ENCODE measurements around the gene EEPD1. TPM values are rescaled to one million over a fixed set of nuclear protein-coding genes. Genes with fewer than 3 reads are reported as not detected.

EEPD1 gene
- total RNA-seq, 1 donor from 2014 or later = 12.5 TPM

DNA sequence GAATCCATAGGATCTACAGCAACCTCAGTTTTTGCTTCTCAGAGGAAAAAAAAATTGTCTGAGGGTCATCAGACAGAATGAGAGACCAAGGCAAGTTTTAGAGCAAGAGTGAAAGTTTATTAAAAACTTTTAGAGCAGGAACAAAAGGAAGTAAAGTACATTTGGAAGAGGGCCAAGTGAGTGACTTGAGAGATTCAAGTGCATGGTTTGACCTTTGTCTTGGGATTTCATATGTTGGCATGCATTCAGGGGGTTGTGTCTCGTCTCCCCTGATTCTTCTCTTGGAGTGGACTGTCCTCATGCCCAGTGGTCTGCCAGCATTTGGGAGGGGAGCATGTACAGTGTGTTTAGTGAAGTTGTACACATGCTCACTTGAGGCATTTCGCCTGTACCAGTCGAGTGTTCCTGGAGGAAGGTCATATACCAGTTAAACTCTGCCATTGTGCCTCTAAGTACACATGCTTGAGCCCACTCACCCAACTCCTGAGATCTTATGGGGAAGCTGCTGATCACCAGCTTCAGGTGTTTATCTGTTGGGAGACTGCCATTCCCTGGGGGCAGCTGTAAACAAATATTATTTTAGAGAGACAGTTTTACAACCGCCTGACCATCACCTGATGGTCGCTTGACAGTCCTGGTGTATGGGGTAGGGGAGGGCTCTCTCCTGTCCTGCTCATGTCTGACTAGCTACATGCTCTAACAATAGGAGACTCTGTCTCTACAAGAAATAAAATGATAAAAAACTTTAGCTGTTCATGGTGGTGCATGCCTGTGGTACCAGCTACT is 109.4 kb downstream of the EEPD1 start:
- Histone ChIP-seq H3K9me3 (ENCODE audit: control insufficient read depth in 3 of 3, low read length in 3 of 3) (no peaks in the 10 kb centered on the region), H3K27ac (ENCODE audit: low read depth, low read length) (no peak overlapping the region), H3K9ac (ENCODE audit: low read depth in 1 of 3, low read length in 3 of 3) (no peak overlapping the region), H3K4me1 (ENCODE audit: control insufficient read depth in 3 of 3, insufficient read depth in 3 of 3, low read length in 3 of 3) (peaks cover 27 to 67% (median 36%) of the 10 kb centered on the region in 3 donors), H3K4me3 (ENCODE audit: low read length in 3 of 3) (no peak overlapping the region), H3K36me3 (ENCODE audit: control insufficient read depth in 3 of 3, insufficient read depth in 3 of 3, low read length in 3 of 3) (no peaks in the 10 kb centered on the region), H3K27me3 (ENCODE audit: control insufficient read depth in 3 of 3, insufficient read depth in 3 of 3, low read length in 3 of 3) (no peaks in the 10 kb centered on the region)

DNA sequence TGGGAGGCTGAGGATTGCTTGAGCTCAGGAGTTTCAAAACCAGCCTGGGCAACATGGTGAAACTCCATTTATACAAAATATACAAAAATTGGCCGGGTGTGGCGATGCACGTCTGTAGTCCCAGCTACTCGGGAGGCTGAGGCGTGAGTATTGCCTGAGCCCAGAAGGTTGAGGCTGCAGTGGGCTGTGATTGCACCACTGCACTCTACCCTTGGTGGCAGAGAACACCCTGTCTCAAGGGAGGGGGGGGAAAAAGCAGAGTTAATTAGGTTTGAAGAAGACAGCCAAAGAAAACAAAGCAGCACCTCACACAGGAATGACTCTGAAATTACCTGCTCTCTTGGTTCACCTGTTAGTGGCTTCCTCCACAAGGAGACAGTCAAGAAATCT is 110.0 kb downstream of the EEPD1 start:
- Histone ChIP-seq H3K27ac (ENCODE audit: low read depth, low read length) (peak overlapping the region; percentile 33), H3K27me3 (ENCODE audit: control insufficient read depth in 3 of 3, insufficient read depth in 3 of 3, low read length in 3 of 3) (no peaks in the 10 kb centered on the region), H3K36me3 (ENCODE audit: control insufficient read depth in 3 of 3, insufficient read depth in 3 of 3, low read length in 3 of 3) (no peaks in the 10 kb centered on the region), H3K9ac (ENCODE audit: low read depth in 1 of 3, low read length in 3 of 3) (no peak overlapping the region), H3K9me3 (ENCODE audit: control insufficient read depth in 3 of 3, low read length in 3 of 3) (no peaks in the 10 kb centered on the region), H3K4me3 (ENCODE audit: low read length in 3 of 3) (no peak overlapping the region), H3K4me1 (ENCODE audit: control insufficient read depth in 3 of 3, insufficient read depth in 3 of 3, low read length in 3 of 3) (peaks cover 27 to 64% (median 36%) of the 10 kb centered on the region in 3 donors)

GRCh38 chr7:36264123-36264801 is 111.2 kb downstream of the EEPD1 start:
- H3K9me3 ChIP-seq (ENCODE audit: control insufficient read depth in 3 of 3, low read length in 3 of 3) = no peaks in the 10 kb centered on the region
- peak overlapping the region; percentile 42 for H3K27ac ChIP-seq (ENCODE audit: low read depth, low read length)
- H3K27me3 ChIP-seq (ENCODE audit: control insufficient read depth in 3 of 3, insufficient read depth in 3 of 3, low read length in 3 of 3) = no peaks in the 10 kb centered on the region
- no peak overlapping the region for H3K9ac ChIP-seq (ENCODE audit: low read depth in 1 of 3, low read length in 3 of 3)
- no peaks in the 10 kb centered on the region for H3K36me3 ChIP-seq (ENCODE audit: control insufficient read depth in 3 of 3, insufficient read depth in 3 of 3, low read length in 3 of 3)
- H3K4me3 ChIP-seq (ENCODE audit: low read length in 3 of 3) = peak overlapping the region in 1 of 3 donors; percentile 16
- H3K4me1 ChIP-seq (ENCODE audit: control insufficient read depth in 3 of 3, insufficient read depth in 3 of 3, low read length in 3 of 3) = peaks cover 25 to 54% (median 32%) of the 10 kb centered on the region in 3 donors

DNA sequence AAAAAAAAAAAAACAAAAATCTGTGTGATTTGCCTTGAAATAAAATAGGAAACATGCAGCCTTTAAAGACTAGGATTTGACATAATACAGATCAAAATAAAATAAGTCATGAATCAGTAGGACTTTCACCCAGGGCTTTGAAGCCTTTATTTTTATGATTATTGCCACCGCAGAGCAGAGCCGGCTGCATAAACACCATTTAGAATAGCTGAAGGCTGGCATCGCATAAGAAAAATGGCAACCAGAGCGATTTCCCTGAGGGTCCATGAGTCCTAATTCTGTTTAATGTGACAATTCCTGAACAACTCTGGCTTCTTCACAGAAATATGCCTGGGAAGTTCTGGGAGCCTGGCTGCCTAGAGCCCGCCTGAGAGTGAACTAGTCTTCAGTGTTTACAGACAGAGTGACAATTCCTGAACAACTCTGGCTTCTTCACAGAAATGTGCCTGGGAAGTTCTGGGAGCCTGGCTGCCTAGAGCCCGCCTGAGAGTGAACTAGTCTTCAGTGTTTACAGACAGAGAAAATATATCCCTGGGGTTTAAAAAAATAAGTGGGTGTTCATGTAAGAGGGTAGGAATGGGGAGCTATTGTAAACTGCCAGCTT is 112.0 kb downstream of the EEPD1 start:
- Histone ChIP-seq H3K27me3 (ENCODE audit: control insufficient read depth in 3 of 3, insufficient read depth in 3 of 3, low read length in 3 of 3) (no peaks in the 10 kb centered on the region), H3K4me3 (ENCODE audit: low read length in 3 of 3) (no peak overlapping the region), H3K36me3 (ENCODE audit: control insufficient read depth in 3 of 3, insufficient read depth in 3 of 3, low read length in 3 of 3) (no peaks in the 10 kb centered on the region), H3K27ac (ENCODE audit: low read depth, low read length) (peak overlapping the region; percentile 42), H3K9ac (ENCODE audit: low read depth in 1 of 3, low read length in 3 of 3) (no peak overlapping the region), H3K9me3 (ENCODE audit: control insufficient read depth in 3 of 3, low read length in 3 of 3) (no peaks in the 10 kb centered on the region), H3K4me1 (ENCODE audit: control insufficient read depth in 3 of 3, insufficient read depth in 3 of 3, low read length in 3 of 3) (peaks cover 25 to 54% (median 32%) of the 10 kb centered on the region in 3 donors)

DNA sequence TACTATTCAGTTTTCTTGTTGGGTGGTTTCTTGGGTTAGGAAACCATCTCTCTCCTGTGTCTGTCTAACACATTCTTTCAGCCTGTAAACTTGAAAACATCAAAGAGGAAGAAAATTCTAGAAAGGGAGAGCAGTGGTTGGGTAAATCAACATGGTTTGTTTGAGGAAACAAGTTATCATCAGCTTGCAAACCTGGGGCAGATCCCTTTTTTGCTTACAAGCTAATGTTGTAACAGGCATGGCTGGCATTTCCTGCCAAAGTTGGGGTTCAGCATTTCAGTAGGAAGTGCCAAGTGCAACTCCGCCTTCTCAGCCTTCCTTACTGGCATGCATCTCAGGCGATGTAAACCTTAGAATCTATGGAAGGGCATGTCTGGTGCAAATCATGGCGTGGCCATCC is 112.6 kb downstream of the EEPD1 start:
- no peaks in the 10 kb centered on the region for H3K9me3 ChIP-seq (ENCODE audit: control insufficient read depth in 3 of 3, low read length in 3 of 3)
- H3K36me3 ChIP-seq (ENCODE audit: control insufficient read depth in 3 of 3, insufficient read depth in 3 of 3, low read length in 3 of 3) = no peaks in the 10 kb centered on the region
- no peaks in the 10 kb centered on the region for H3K27me3 ChIP-seq (ENCODE audit: control insufficient read depth in 3 of 3, insufficient read depth in 3 of 3, low read length in 3 of 3)
- no peak overlapping the region for H3K9ac ChIP-seq (ENCODE audit: low read depth in 1 of 3, low read length in 3 of 3)
- H3K27ac ChIP-seq (ENCODE audit: low read depth, low read length) = peak overlapping the region; percentile 42
- H3K4me3 ChIP-seq (ENCODE audit: low read length in 3 of 3) = no peak overlapping the region
- peaks cover 25 to 54% (median 32%) of the 10 kb centered on the region in 3 donors for H3K4me1 ChIP-seq (ENCODE audit: control insufficient read depth in 3 of 3, insufficient read depth in 3 of 3, low read length in 3 of 3)

GRCh38 chr7:36266190-36266589 is 113.1 kb downstream of the EEPD1 start:
- no peak overlapping the region for H3K4me3 ChIP-seq (ENCODE audit: low read length in 3 of 3)
- peaks cover 21 to 49% (median 28%) of the 10 kb centered on the region in 3 donors for H3K4me1 ChIP-seq (ENCODE audit: control insufficient read depth in 3 of 3, insufficient read depth in 3 of 3, low read length in 3 of 3)
- no peaks in the 10 kb centered on the region for H3K36me3 ChIP-seq (ENCODE audit: control insufficient read depth in 3 of 3, insufficient read depth in 3 of 3, low read length in 3 of 3)
- H3K27ac ChIP-seq (ENCODE audit: low read depth, low read length) = no peak overlapping the region
- no peaks in the 10 kb centered on the region for H3K9me3 ChIP-seq (ENCODE audit: control insufficient read depth in 3 of 3, low read length in 3 of 3)
- H3K9ac ChIP-seq (ENCODE audit: low read depth in 1 of 3, low read length in 3 of 3) = no peak overlapping the region
- no peaks in the 10 kb centered on the region for H3K27me3 ChIP-seq (ENCODE audit: control insufficient read depth in 3 of 3, insufficient read depth in 3 of 3, low read length in 3 of 3)

- Histone ChIP-seq H3K27me3 (ENCODE audit: control insufficient read depth in 3 of 3, insufficient read depth in 3 of 3, low read length in 3 of 3) (no peaks in the 10 kb centered on the region), H3K27ac (ENCODE audit: low read depth, low read length) (no peak overlapping the region), H3K9me3 (ENCODE audit: control insufficient read depth in 3 of 3, low read length in 3 of 3) (no peaks in the 10 kb centered on the region), H3K4me1 (ENCODE audit: control insufficient read depth in 3 of 3, insufficient read depth in 3 of 3, low read length in 3 of 3) (peaks cover 17 to 44% (median 24%) of the 10 kb centered on the region in 3 donors), H3K4me3 (ENCODE audit: low read length in 3 of 3) (no peak overlapping the region), H3K9ac (ENCODE audit: low read depth in 1 of 3, low read length in 3 of 3) (no peak overlapping the region), H3K36me3 (ENCODE audit: control insufficient read depth in 3 of 3, insufficient read depth in 3 of 3, low read length in 3 of 3) (no peaks in the 10 kb centered on the region)
These were observed 113.6 kb downstream of the EEPD1 start for GRCh38 chr7:36266683-36267082.

DNA sequence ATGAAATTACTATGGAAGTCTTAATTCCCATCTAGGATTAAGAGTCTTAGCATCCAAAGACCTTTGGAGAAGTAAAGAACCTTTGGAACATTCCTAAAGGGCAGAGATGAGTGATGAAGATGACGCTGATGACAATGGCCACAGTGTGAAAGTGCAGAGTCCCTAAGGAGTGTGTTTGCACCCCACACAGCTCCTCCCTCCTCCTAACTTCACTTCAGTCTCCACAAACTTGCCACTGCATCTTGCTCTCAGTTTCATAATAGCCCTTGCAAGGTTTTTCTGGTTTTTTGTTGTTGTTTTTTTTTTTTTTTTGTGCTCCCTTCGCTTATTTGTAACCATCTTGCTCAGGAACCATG is 119.1 kb downstream of the EEPD1 start:
- Histone ChIP-seq H3K36me3 (ENCODE audit: control insufficient read depth in 3 of 3, insufficient read depth in 3 of 3, low read length in 3 of 3) (no peaks in the 10 kb centered on the region), H3K4me1 (ENCODE audit: control insufficient read depth in 3 of 3, insufficient read depth in 3 of 3, low read length in 3 of 3) (peaks cover 26 to 45% (median 35%) of the 10 kb centered on the region in 3 donors), H3K4me3 (ENCODE audit: low read length in 3 of 3) (no peak overlapping the region), H3K27me3 (ENCODE audit: control insufficient read depth in 3 of 3, insufficient read depth in 3 of 3, low read length in 3 of 3) (no peaks in the 10 kb centered on the region), H3K9me3 (ENCODE audit: control insufficient read depth in 3 of 3, low read length in 3 of 3) (no peaks in the 10 kb centered on the region), H3K9ac (ENCODE audit: low read depth in 1 of 3, low read length in 3 of 3) (peak overlapping the region in 1 of 3 donors; percentile 0), H3K27ac (ENCODE audit: low read depth, low read length) (no peak overlapping the region)

GRCh38 chr7:36272567-36273269 is 119.7 kb downstream of the EEPD1 start:
- Histone ChIP-seq H3K4me1 (ENCODE audit: control insufficient read depth in 3 of 3, insufficient read depth in 3 of 3, low read length in 3 of 3) (peaks cover 31 to 50% (median 41%) of the 10 kb centered on the region in 3 donors), H3K27ac (ENCODE audit: low read depth, low read length) (peak overlapping the region; percentile 54)

More at GRCh38 chr7:36272567-36273269, 119.7 kb downstream of the EEPD1 start:
- Histone ChIP-seq H3K36me3 (ENCODE audit: control insufficient read depth in 3 of 3, insufficient read depth in 3 of 3, low read length in 3 of 3) (no peaks in the 10 kb centered on the region), H3K9ac (ENCODE audit: low read depth in 1 of 3, low read length in 3 of 3) (peak overlapping the region in 1 of 3 donors; percentile 0), H3K27me3 (ENCODE audit: control insufficient read depth in 3 of 3, insufficient read depth in 3 of 3, low read length in 3 of 3) (no peaks in the 10 kb centered on the region), H3K9me3 (ENCODE audit: control insufficient read depth in 3 of 3, low read length in 3 of 3) (no peaks in the 10 kb centered on the region), H3K4me3 (ENCODE audit: low read length in 3 of 3) (no peak overlapping the region)

All from skeletal muscle tissue (tissue), 4 donors.